Bronchial epithelial cell (primary cell): ENCODE data around the gene CCN6. TPM values are rescaled to one million over a fixed set of nuclear protein-coding genes. Genes with fewer than 3 reads are reported as not detected.
A peak's percentile ranks its signal among the peaks of the same experiment; 100 is the strongest.

Experiments used
- DNase-seq: peaks from one replicate; pipeline ENCODE4 v3.0.0-alpha.2; 2010; ENCODE audit warnings: low read depth
- FAIRE-seq: peaks from 2 replicates; lab custom pipeline; 2011; peaks lifted over from hg19 to GRCh38; lab: Jason Lieb, UNC
- H3K27me3 ChIP-seq: 2 replicates; pipeline ENCODE4 v1.5.1; 2011; ENCODE audit warnings: low read length; ENCODE audit not compliant: control insufficient read depth, insufficient read depth
- H3K36me3 ChIP-seq: 2 replicates; pipeline ENCODE4 v1.5.1; 2011; ENCODE audit warnings: low read length; ENCODE audit not compliant: control insufficient read depth, insufficient read depth
- H3K4me3 ChIP-seq: 2 replicates; pipeline ENCODE4 v1.5.1; 2011; ENCODE audit warnings: mild to moderate bottlenecking, low read depth, low read length, control low read depth
- CTCF ChIP-seq: IDR thresholded peaks from 2 replicates; pipeline ENCODE4 v1.5.1; 2011; ENCODE audit warnings: mild to moderate bottlenecking, moderate library complexity, low read length, control low read depth, inconsistent platforms; ENCODE audit not compliant: insufficient read depth, severe bottlenecking
- total RNA-seq: library from RNA; depleted of rRNA; stranded (reverse); fragments of >200 nt; gene quantifications from 2 replicates; pipeline ENCODE4 v1.2.1, GENCODE V29; 2014

Gene CCN6
- total RNA-seq, 1 donor from 2014 or later = not detected

GRCh38 chr6:112010328-112010727, 43.6 kb upstream of the CCN6 start:
- no peak for FAIRE-seq

GRCh38 chr6:112013051-112013450, 40.9 kb upstream of the CCN6 start:
- no peak for DNase-seq
- TF ChIP-seq CTCF = no peak
- Histone ChIP-seq H3K27me3 (no peaks in the 10 kb centered on the region), H3K36me3 (no peaks in the 10 kb centered on the region), H3K4me3 (no peak overlapping the region)
- FAIRE-seq = no peak

More at GRCh38 chr6:112010328-112010727, 43.6 kb upstream of the CCN6 start:
- Histone ChIP-seq H3K36me3 (no peaks in the 10 kb centered on the region), H3K27me3 (no peaks in the 10 kb centered on the region), H3K4me3 (no peak overlapping the region)
- DNase-seq = no peak
- TF ChIP-seq CTCF = no peak

- no peak overlapping the region for H3K4me3 ChIP-seq
- no peak for TF ChIP-seq CTCF
- no peak for FAIRE-seq
- no peaks in the 10 kb centered on the region for H3K36me3 ChIP-seq
- no peak for DNase-seq
- H3K27me3 ChIP-seq = no peaks in the 10 kb centered on the region
Observed at GRCh38 chr6:112014483-112014882, 39.4 kb upstream of the CCN6 start.

GRCh38 chr6:112015725-112016124, 38.2 kb upstream of the CCN6 start:
- Histone ChIP-seq H3K36me3 (no peaks in the 10 kb centered on the region), H3K27me3 (no peaks in the 10 kb centered on the region), H3K4me3 (no peak overlapping the region)
- TF ChIP-seq CTCF = no peak
- no peak for FAIRE-seq
- DNase-seq = peak; percentile 20

- TF ChIP-seq CTCF = no peak
- H3K27me3 ChIP-seq = no peaks in the 10 kb centered on the region
- FAIRE-seq = no peak
- DNase-seq = peak; percentile 72
- no peak overlapping the region for H3K4me3 ChIP-seq
- no peaks in the 10 kb centered on the region for H3K36me3 ChIP-seq
Observed at GRCh38 chr6:112016320-112016719, 37.6 kb upstream of the CCN6 start.

- FAIRE-seq (no peak), DNase-seq (no peak)
- no peaks in the 10 kb centered on the region for H3K27me3 ChIP-seq
- H3K4me3 ChIP-seq = no peak overlapping the region
- H3K36me3 ChIP-seq = no peaks in the 10 kb centered on the region
- no peak for TF ChIP-seq CTCF
Observed at GRCh38 chr6:112017169-112017568, 36.7 kb upstream of the CCN6 start.
